Panc1 (cell line): Measurements from ENCODE around the gene PANK4. TPM values are rescaled to one million over a fixed set of nuclear protein-coding genes. Genes with fewer than 3 reads are reported as not detected.

Experiments
- ATAC-seq: fragments of 200-7000 bp; cut with Tn5 transposase; 2 replicates; pipeline ENCODE4 v1.9.1; 2020; ENCODE audit warnings: mild to moderate bottlenecking, moderate library complexity
- BruUV-seq: library from RNA; stranded (reverse); fragments of 400-500 nt; replicated peaks from 2 replicates; lab custom pipeline; 2021; lab: Mats Ljungman, UMichigan
- CTCF ChIA-PET: fragments of 300-600 bp; sonication (Branson Sonifier 250); formaldehyde crosslinking; loops from one replicate; lab custom pipeline; 2022; ENCODE audit warnings: antibody characterized with exemption; lab: Charles Lee
- POLR2A ChIA-PET: fragments of 300-600 bp; sonication (Branson Sonifier 250); formaldehyde crosslinking; loops from one replicate; lab custom pipeline; 2022; ENCODE audit warnings: antibody characterized with exemption; lab: Charles Lee
- DNase-seq: peaks from one replicate; pipeline ENCODE4 v3.0.0-alpha.2; 2010; ENCODE audit warnings: low read depth, low spot score
- H3K27ac ChIP-seq: 2 replicates; pipeline ENCODE4 v1.5.1; 2011; ENCODE audit warnings: mild to moderate bottlenecking, low read length, inconsistent platforms
- H3K27me3 ChIP-seq: fragments of 200-500 bp; sonication (Bioruptor generic); 2 replicates; pipeline ENCODE4 v1.6.0; 2014; ENCODE audit warnings: low read length, inconsistent platforms; ENCODE audit not compliant: control insufficient read depth, insufficient read depth
- H3K36me3 ChIP-seq: fragments of 200-500 bp; sonication (Bioruptor generic); 2 replicates; pipeline ENCODE4 v1.5.1; 2014; ENCODE audit warnings: inconsistent platforms, mild to moderate bottlenecking, low read length, moderate library complexity; ENCODE audit not compliant: control insufficient read depth, insufficient read depth
- H3K4me1 ChIP-seq: 2 replicates; pipeline ENCODE4 v1.5.1; 2011; ENCODE audit warnings: inconsistent platforms, mild to moderate bottlenecking, low read length, moderate library complexity; ENCODE audit not compliant: control insufficient read depth, insufficient read depth
- H3K4me3 ChIP-seq, 2 experiments: 2 replicates each; pipeline ENCODE4 v1.5.1; 2011 to 2012; ENCODE audit warnings: low read depth in 2 of 2, low read length in 2 of 2, mild to moderate bottlenecking in 2 of 2, inconsistent platforms in 1 of 2, moderate library complexity in 1 of 2
- H3K9me3 ChIP-seq: fragments of 200-500 bp; sonication (Bioruptor generic); 2 replicates; pipeline ENCODE4 v1.5.1; 2014; ENCODE audit warnings: low read depth, mild to moderate bottlenecking, inconsistent platforms, low read length, moderate library complexity; ENCODE audit not compliant: control insufficient read depth, insufficient read depth
- POLR2AphosphoS5 ChIP-seq: IDR thresholded peaks from 2 replicates; pipeline ENCODE4 v1.6.1; 2012; ENCODE audit warnings: mild to moderate bottlenecking, low read depth, low read length, moderate library complexity
- SIN3A ChIP-seq: IDR thresholded peaks from 2 replicates; pipeline ENCODE4 v1.6.1; 2012; ENCODE audit warnings: low read depth, mild to moderate bottlenecking, low read length, moderate library complexity, borderline replicate concordance; ENCODE audit not compliant: insufficient read depth
- TCF7L2 ChIP-seq: IDR thresholded peaks from 2 replicates; pipeline ENCODE4 v1.6.1; 2011; ENCODE audit warnings: mild to moderate bottlenecking, low read depth, low read length, inconsistent platforms
- in situ Hi-C: cut with HindIII; loops from 2 replicates; pipeline ENCODE4 v1.10.0; 2016; ENCODE audit warnings: low sequenced_read_pairs, low pct_unique_long_range_greater_than_20kb
- intact Hi-C: fragments of 100-400 bp; cut with micrococcal nuclease; formaldehyde crosslinking; loops from one replicate; pipeline ENCODE4 v1.10.0; 2022; ENCODE audit not compliant: unreplicated experiment
- total RNA-seq: library from RNA; stranded (reverse); gene quantifications from one replicate; pipeline ENCODE4 v1.2.1, GENCODE V29; 2021; ENCODE audit not compliant: unreplicated experiment
- TF ChIP-seq, protein P1 (sequence below), 2 experiments: IDR thresholded peaks; 2 replicates each; pipeline ENCODE4 v1.6.1; 2011 to 2012; ENCODE audit warnings: low read depth in 2 of 2, control low read depth in 1 of 2, low read length in 1 of 2, mild to moderate bottlenecking in 1 of 2, moderate library complexity in 1 of 2; ENCODE audit not compliant: insufficient read depth in 1 of 2
- TF ChIP-seq, protein P2 (sequence below): fragments of 450-650 bp; IDR thresholded peaks from 2 replicates; pipeline ENCODE4 v1.5.1; 2017; ENCODE audit warnings: mild to moderate bottlenecking

PANK4 gene
- total RNA-seq, 1 experiment from 2014 or later = 35.9 TPM

DNA sequence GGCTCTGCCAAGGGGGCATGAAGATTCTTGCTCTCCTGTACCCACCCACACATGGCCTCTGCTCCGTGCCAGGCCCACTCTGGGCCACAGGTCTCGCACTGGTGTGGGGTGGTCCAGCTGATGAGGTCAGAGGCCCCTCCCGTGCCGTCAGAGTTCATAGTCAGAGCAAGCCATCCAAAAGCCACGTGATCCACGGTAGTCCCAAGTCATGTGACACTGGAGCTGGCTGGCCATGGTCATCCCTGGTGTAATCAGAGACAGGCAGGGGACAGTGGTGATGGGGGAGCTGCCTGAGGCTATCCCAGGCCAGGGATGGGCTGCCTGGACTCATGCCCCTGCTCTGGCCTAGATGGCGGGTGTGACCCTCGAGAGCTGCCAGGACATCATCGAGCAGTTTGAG is 39.8 kb downstream of the PANK4 start:
- DNase-seq (no peak), ATAC-seq (no peak)
- H3K27ac ChIP-seq = no peak overlapping the region
- no peaks in the 10 kb centered on the region for H3K36me3 ChIP-seq
- CTCF ChIA-PET = no interaction called here
- TF ChIP-seq POLR2AphosphoS5 (no peak), TCF7L2 (no peak), SIN3A (no peak)
- TF ChIP-seq, protein P1, sequence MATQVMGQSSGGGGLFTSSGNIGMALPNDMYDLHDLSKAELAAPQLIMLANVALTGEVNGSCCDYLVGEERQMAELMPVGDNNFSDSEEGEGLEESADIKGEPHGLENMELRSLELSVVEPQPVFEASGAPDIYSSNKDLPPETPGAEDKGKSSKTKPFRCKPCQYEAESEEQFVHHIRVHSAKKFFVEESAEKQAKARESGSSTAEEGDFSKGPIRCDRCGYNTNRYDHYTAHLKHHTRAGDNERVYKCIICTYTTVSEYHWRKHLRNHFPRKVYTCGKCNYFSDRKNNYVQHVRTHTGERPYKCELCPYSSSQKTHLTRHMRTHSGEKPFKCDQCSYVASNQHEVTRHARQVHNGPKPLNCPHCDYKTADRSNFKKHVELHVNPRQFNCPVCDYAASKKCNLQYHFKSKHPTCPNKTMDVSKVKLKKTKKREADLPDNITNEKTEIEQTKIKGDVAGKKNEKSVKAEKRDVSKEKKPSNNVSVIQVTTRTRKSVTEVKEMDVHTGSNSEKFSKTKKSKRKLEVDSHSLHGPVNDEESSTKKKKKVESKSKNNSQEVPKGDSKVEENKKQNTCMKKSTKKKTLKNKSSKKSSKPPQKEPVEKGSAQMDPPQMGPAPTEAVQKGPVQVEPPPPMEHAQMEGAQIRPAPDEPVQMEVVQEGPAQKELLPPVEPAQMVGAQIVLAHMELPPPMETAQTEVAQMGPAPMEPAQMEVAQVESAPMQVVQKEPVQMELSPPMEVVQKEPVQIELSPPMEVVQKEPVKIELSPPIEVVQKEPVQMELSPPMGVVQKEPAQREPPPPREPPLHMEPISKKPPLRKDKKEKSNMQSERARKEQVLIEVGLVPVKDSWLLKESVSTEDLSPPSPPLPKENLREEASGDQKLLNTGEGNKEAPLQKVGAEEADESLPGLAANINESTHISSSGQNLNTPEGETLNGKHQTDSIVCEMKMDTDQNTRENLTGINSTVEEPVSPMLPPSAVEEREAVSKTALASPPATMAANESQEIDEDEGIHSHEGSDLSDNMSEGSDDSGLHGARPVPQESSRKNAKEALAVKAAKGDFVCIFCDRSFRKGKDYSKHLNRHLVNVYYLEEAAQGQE (IDR thresholded peaks at IDR 0.05; ENCODE audit: insufficient read depth in 1 of 2, low read depth in 2 of 2, low read length in 1 of 2) = no peak
- TF ChIP-seq, protein P2, sequence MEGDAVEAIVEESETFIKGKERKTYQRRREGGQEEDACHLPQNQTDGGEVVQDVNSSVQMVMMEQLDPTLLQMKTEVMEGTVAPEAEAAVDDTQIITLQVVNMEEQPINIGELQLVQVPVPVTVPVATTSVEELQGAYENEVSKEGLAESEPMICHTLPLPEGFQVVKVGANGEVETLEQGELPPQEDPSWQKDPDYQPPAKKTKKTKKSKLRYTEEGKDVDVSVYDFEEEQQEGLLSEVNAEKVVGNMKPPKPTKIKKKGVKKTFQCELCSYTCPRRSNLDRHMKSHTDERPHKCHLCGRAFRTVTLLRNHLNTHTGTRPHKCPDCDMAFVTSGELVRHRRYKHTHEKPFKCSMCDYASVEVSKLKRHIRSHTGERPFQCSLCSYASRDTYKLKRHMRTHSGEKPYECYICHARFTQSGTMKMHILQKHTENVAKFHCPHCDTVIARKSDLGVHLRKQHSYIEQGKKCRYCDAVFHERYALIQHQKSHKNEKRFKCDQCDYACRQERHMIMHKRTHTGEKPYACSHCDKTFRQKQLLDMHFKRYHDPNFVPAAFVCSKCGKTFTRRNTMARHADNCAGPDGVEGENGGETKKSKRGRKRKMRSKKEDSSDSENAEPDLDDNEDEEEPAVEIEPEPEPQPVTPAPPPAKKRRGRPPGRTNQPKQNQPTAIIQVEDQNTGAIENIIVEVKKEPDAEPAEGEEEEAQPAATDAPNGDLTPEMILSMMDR = no peak
- peaks cover 14% of the 10 kb centered on the region for H3K4me1 ChIP-seq
- no peaks in the 10 kb centered on the region for H3K27me3 ChIP-seq
- POLR2A ChIA-PET = no interaction called here
- no TSS peak for BruUV-seq
- no peaks in the 10 kb centered on the region for H3K9me3 ChIP-seq
- H3K4me3 ChIP-seq = no peak overlapping the region
- in situ Hi-C loops (no loop called here), intact Hi-C loops (no loop called here)

DNA sequence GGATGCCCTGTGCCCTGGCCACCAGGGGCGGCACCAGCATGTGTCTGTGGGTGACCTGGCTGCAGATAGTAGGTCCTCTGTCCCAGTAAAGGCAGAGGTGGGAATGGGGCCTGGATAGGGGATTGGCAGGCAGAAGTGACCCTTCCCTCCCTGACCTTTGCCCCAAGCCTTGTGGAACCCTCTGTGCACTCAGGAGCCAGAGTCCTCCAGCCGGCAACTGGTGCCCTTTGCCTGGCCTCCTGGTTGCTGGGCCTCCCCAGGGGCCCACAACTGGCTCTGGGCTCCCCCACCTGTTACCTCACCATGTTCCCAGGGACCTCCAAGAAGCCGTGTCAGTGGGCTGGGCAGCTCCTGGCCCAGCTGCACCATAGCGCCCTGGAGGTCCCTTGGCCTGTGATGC is 40.4 kb downstream of the PANK4 start:
- ATAC-seq = no peak

More for the DNA sequence above, 40.4 kb downstream of the PANK4 start:
- no TSS peak for BruUV-seq
- POLR2A ChIA-PET = no interaction called here
- CTCF ChIA-PET = no interaction called here
- DNase-seq = no peak
- Histone ChIP-seq H3K9me3 (no peaks in the 10 kb centered on the region), H3K27ac (no peak overlapping the region), H3K36me3 (no peaks in the 10 kb centered on the region), H3K4me3 (no peak overlapping the region), H3K4me1 (peaks cover 19% of the 10 kb centered on the region), H3K27me3 (no peaks in the 10 kb centered on the region)
- intact Hi-C loops = no loop called here
- in situ Hi-C loops = no loop called here
- no peak for TF ChIP-seq POLR2AphosphoS5
- no peak for TF ChIP-seq SIN3A
- no peak for TF ChIP-seq TCF7L2
- TF ChIP-seq, protein P2 = no peak
- TF ChIP-seq, protein P1 (IDR thresholded peaks at IDR 0.05; ENCODE audit: insufficient read depth in 1 of 2, low read depth in 2 of 2, low read length in 1 of 2) = no peak
